ENCODE data around the gene CLSTN2.

CLSTN2 gene

DNA sequence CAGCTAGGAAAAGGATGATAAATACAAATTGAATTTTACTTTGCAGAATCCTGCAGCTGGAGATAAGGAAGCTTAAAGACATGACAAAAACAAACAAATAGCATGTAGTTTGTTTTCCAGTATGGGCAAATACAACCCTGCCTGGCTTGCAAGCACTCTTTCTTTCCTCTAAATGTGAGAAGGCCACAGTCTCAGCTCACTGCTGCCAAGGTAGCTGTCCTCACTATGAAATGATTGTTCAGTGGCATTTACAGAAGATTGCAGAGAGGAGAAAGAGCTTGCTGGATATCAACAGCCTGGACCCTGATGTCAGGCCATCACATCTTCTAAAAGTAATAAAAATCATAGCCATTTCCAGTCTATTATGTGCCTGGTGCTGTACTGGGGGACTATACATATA, 262.0 kb downstream of the CLSTN2 start:
- FAIRE-seq, result no peak

GRCh38 chr3:140198242-140198641, 263.3 kb downstream of the CLSTN2 start:
- no peak for FAIRE-seq

DNA sequence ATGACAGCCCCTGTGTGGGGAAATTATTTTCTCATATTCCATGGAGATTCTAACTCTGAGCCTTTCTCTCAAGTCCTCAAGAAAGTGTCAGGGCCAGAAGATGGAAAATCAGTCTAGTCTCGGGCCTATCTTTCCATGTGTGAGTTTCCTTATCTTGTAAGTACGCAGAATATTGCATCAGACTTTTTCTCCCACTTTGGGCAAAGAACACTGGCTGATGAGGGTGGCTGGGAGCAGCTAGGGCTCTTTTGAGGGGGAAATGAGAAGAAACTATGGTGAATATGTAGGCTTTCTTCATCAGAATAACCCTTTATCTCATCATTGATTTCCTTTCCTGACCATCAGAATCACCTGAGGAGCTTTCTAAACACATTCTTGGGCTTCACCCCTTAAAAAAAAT, 264.0 kb downstream of the CLSTN2 start:
- FAIRE-seq, result no peak

GRCh38 chr3:140199743-140200142, 264.8 kb downstream of the CLSTN2 start:
- FAIRE-seq, result no peak

- FAIRE-seq, result no peak
Measured at GRCh38 chr3:140203510-140203909, 268.5 kb downstream of the CLSTN2 start.

DNA sequence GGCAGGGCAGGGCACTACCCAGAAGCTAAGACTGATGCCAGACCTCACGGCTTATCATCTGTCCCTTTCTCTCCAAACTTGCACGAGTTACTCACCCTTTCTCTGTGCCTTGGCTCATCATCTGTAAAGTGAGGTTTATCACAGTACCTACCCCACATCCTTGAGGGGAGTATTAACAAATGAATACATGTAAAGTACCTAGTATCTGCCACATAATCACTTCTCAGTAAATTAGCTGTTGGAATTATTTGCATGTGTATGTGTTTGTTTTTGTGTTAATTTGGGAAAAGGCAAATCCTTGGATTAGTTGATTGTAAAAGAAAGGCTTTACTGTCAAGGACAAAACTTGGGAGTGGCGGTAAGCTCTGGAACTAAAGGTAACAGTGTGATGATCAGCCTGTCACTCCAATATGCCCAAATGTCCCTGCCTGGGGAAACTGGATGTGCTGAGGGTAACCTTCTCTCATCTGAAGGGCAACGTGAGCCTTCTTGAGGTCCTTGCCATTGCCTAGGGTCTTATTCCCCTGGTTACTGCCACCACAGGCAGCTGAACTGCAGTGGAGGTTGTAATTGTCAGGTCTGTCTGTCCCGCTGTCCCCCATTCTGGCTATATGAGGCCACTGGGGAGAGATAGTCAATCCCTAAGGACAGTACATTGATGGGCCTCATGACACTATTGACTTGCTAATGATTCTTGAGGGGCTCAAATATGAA, 269.4 kb downstream of the CLSTN2 start:
- no peak for FAIRE-seq

- FAIRE-seq, result no peak
Measured at GRCh38 chr3:140205598-140205997, 270.6 kb downstream of the CLSTN2 start.

DNA sequence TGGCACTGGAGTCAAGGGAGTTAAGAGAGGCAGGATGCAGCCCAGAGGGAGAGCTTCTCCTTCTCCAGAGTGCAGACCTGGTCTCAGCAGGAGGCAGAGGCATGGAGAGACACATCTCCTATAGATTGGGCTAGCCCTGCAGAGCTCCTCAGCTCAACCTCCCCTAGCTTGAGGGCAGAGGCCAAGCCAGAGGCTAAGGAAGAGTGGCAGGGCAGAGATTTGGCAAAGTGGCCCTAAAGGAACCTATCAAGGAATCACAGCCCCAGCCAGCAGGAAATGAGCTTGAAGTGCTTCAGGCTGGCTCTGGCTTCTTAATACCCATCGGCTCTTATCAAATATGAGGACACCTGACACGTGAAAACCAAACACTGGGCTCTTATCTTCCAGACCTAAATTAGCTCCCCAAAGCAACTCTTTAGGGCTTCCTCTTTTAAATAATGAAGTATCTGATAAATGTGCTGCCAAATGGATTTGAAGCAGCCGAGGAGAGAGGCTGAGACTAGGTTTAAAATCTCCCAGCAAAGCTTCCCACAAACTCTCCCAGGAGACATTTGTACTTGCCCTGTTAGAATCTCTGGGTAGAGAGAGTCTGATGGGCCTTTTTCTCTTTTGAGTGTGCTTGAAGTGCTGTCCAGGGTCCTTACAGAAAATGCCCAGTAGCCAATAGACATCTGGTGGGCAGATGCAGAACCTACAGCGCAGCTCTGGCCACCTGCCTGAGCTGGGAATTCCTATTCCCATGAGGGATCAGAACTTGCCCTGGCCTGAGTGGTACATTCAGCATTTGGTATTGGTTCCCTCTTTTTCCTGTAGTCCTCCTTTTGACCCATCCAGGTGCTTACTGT, 271.4 kb downstream of the CLSTN2 start:
- no peak for FAIRE-seq

DNA sequence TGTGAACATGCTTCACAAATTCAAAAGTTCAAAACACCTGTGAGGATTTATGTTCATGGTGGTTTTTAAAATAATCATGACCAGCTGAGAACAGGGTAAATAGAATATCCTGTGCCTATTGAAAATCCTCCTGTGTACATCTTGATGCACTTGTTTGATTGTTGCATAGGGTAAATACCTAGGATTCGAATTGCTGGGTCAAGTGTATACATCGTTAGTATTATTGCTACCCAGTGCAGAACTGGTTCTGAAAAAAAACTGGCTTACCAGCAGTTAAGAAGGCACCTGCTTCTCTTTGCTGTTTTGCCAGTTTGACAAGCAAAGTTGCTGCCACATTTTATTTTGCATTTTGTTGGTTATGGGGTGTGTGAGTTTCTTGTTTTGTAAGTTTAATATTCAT, 272.6 kb downstream of the CLSTN2 start:
- FAIRE-seq, result no peak

DNA sequence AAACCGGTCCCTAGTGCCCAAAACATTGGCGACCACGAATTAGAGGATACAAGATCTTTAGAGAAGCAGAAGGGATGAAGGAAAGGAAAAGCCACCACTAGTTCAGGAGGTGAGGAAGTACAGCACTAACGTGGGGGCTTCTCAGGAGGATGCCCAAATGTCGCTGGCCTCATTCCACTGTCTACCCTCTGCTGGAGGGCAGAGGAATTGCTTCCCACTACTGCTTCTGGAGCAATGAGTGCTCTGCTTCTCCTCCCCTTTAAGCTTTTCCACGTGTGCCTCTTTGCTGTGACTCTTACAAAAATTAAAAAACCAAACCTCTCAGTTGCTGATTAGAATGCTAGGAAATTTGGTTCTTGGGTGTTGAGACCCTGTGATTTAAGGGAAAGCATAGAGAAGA, 281.3 kb downstream of the CLSTN2 start:
- no peak for FAIRE-seq

- no peak for FAIRE-seq
Measured at GRCh38 chr3:140219291-140219690, 284.3 kb downstream of the CLSTN2 start.

GRCh38 chr3:140219923-140220452, 285.0 kb downstream of the CLSTN2 start:
- FAIRE-seq, result no peak

DNA sequence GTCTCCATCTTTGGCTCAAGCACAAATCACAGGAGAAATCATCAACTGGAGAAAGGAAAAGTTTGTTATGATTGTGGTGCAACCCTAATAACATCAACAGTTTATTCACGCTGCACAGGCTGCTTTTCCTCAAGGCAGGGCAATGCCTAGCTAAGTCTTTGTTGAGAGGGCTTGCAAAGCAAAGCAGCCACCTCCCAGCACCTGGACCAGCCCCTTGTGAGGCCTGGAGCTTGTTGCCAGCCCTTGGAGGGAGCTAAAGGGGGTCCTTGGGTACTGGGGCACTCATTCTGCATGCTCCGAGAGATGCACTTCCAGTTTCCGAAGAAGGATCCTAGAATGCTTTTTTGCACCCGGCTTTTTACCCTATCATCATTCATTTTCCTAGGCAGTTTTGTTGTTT, 288.2 kb downstream of the CLSTN2 start:
- FAIRE-seq, result no peak

DNA sequence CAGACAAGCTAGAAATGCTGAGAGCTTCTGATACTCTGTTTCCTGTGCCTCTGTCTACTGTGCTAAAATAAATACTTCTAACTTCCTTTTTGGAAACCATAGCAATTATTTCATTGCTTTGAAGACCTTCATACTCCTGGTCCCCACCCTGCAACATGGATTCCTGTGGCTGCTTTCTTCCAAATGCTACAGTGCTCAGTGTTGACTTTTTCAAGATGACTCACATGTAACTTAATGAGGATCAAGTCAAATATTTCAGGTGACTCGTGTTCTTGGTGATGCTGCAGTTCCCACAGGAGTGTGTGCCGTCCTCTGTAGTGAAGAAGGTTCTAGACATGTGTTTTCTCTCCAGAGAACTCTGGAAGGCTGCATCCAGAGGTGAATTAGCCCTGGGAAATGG, 288.6 kb downstream of the CLSTN2 start:
- no peak for FAIRE-seq

- no peak for FAIRE-seq
Measured at GRCh38 chr3:140224307-140224706, 289.3 kb downstream of the CLSTN2 start.

- no peak for FAIRE-seq
Measured at GRCh38 chr3:140225996-140226395, 291.0 kb downstream of the CLSTN2 start.

- FAIRE-seq, result no peak
Measured at GRCh38 chr3:140233702-140234101, 298.7 kb downstream of the CLSTN2 start.

- no peak for FAIRE-seq
Measured at GRCh38 chr3:140234256-140234655, 299.3 kb downstream of the CLSTN2 start.

DNA sequence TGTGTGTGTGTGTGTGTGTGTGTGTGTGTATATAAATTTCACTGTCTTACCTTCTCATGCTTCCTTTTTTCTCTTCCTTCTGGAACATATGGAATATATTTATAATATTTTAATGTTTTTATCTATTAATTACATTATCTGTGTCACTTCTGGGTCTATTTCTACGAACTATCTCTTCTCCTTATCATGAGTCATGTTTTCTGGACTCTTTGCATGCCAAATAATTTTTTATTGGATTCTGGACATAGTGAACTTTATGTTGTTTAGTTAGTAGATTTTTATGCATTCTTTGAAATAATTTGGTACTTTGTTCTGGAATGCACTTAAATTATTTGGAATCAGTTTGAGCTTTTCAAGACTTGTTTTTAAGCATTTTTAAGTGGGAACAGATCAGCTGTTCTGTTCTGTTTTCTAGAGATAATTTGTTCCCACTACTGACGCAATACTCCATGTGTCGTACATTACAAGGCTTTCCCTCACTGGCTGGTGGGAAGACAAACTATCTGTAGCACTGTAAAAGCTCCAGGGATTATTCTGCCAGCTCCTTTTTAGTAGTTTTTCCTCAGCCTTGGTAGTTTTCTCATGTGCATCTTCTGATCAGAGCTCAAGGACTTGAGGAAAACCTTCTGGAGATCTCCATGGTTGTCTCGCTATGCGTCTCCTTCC, 302.0 kb downstream of the CLSTN2 start:
- FAIRE-seq, result no peak

GRCh38 chr3:140238646-140239314, 303.8 kb downstream of the CLSTN2 start:
- FAIRE-seq, result no peak

DNA sequence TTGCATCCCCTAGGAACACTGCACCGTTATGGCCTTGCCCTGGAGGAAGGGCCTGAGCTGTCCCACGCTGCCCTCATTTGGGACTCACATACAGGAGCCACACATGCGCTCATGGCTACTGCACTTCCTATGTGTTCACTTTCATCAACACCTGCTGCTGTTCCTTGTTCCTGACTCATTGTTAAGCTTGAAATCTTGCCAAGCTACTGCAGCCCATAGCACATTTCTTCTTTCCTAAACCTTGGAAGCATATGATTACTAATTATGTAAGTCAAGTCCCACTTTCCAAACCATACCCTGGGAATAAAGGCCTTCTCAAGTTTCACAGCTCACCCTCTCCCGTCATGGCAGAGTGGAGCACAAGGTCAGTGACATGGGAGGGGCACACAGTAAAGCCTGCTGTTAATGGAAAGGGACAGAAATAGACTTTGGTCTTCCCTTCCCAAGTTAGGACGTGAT, 307.9 kb downstream of the CLSTN2 start:
- FAIRE-seq, result no peak

DNA sequence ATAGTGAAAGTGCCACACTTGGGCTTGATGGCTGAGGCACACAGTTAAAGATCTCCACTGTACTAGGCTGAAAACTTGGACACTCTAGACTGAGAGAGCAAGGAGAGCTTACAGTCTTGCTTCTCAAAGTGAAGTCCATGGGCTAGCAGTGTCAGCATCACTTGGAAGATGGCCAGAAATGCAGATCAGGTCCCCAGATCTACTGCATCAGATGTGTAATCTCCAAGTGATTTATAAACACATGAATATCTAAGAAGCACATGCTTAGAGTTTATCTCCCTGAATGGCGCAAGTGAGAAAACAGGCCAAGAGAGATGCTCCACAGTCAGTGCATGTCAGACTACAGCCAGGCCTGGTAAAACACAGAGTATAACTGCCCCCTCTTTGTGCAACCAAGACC, 308.6 kb downstream of the CLSTN2 start:
- no peak for FAIRE-seq

DNA sequence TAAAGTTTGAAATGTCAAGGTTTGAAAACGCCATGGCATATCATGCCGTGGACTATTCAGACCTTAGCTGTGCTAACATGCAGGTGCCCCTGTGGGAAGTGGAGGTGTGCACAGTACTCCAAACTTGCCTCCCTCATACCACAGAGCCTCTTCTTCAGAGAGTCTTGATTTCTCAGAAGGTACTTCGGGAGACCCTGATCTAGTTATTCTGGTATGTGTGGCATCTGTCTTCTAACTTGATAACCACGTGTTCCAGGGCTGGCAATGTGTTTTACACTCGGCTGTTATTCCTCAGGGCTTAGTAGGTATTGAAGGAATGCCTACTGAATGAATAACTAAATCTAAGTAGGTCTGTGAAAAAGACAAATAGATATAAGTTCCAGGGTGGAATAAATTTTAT, 309.9 kb downstream of the CLSTN2 start:
- FAIRE-seq, result no peak
